HepG2 (cell line): ENCODE results near the gene CD58. TPM values are rescaled to one million over a fixed set of nuclear protein-coding genes. Genes with fewer than 3 reads are reported as not detected.

Experiments used
- ATAC-seq: fragments of 200-7000 bp; cut with Tn5 transposase; 3 replicates; pipeline ENCODE4 v1.9.1; 2020; ENCODE audit warnings: mild to moderate bottlenecking, moderate library complexity
- BruUV-seq: library from RNA; stranded (reverse); fragments of 400-500 nt; replicated peaks from 2 replicates; lab custom pipeline; 2021; lab: Mats Ljungman, UMichigan
- CTCF ChIA-PET: fragments of 300-600 bp; formaldehyde crosslinking; extraction: SDS; loops from one replicate; lab custom pipeline; 2021; ENCODE audit warnings: low total read pairs, inconsistent platforms, low intra/inter-chr PET ratio; lab: Yijun Ruan, JAX
- POLR2A ChIA-PET: fragments of 350-600 bp; sonication (Branson Sonifier 250); formaldehyde crosslinking; loops from one replicate; lab custom pipeline; 2020; ENCODE audit warnings: antibody characterized with exemption, inconsistent platforms; lab: Yijun Ruan, JAX
- DNase-seq: peaks from one replicate; pipeline ENCODE4 v3.0.0-alpha.2; 2015; ENCODE audit warnings: low spot score
- FAIRE-seq: peaks from 3 replicates; lab custom pipeline; 2011; peaks lifted over from hg19 to GRCh38; lab: Jason Lieb, UNC
- H2AFZ ChIP-seq: one replicate; pipeline ENCODE4 v1.6.1; 2011; ENCODE audit warnings: low read length, inconsistent platforms
- H3K27ac ChIP-seq: fragments of 300-600 bp; 3 replicates; pipeline ENCODE4 v1.8.0; 2011; ENCODE audit warnings: mixed run types, mild to moderate bottlenecking, mixed read lengths, low read length, inconsistent platforms; ENCODE audit not compliant: insufficient read depth; ENCODE audit errors: extremely low read length
- H3K27me3 ChIP-seq, 2 experiments: fragments of 200-600 bp in 1 of 2; 2 replicates in 1 of 2; 3 replicates in 1 of 2; pipeline versions ENCODE4 v1.6.0 to v1.8.0; 2011; ENCODE audit warnings: low read length in 2 of 2, mild to moderate bottlenecking in 2 of 2, moderate library complexity in 2 of 2, inconsistent platforms in 1 of 2; ENCODE audit not compliant: insufficient read depth in 2 of 2, control insufficient read depth in 1 of 2
- H3K36me3 ChIP-seq, 2 experiments: fragments of 200-600 bp in 1 of 2; replicated peaks in 1 of 2; 2 replicates in 1 of 2; 3 replicates in 1 of 2; pipeline versions ENCODE4 v1.5.1 to v1.8.0; 2011; ENCODE audit warnings: low read length in 2 of 2, inconsistent platforms in 1 of 2; ENCODE audit not compliant: insufficient read depth in 2 of 2, control insufficient read depth in 1 of 2
- H3K4me1 ChIP-seq: 2 replicates; pipeline ENCODE4 v1.5.1; 2012; ENCODE audit warnings: low read length, inconsistent platforms; ENCODE audit not compliant: insufficient read depth
- H3K4me2 ChIP-seq: 2 replicates; pipeline ENCODE4 v1.6.0; 2011; ENCODE audit warnings: low read depth, low read length, inconsistent platforms
- H3K4me3 ChIP-seq, 3 experiments: fragments of 200-600 bp in 1 of 3; sonication (generic), shearing (Covaris generic) in 1 of 3; replicated peaks in 1 of 3; 2 replicates each; pipeline ENCODE4 v1.5.1; 2011 to 2016; ENCODE audit warnings: low read length in 3 of 3, inconsistent platforms in 2 of 3, low read depth in 2 of 3, mild to moderate bottlenecking in 2 of 3, control low read depth in 1 of 3, mixed read lengths in 1 of 3; ENCODE audit not compliant: insufficient read depth in 1 of 3
- H3K79me2 ChIP-seq: one replicate; pipeline ENCODE4 v1.6.1; 2011; ENCODE audit warnings: low read length, inconsistent platforms; ENCODE audit not compliant: insufficient read depth
- H3K9ac ChIP-seq: 2 replicates; pipeline ENCODE4 v1.6.0; 2011; ENCODE audit warnings: mild to moderate bottlenecking, low read depth, low read length, inconsistent platforms; ENCODE audit not compliant: insufficient read depth
- H3K9me3 ChIP-seq: 2 replicates; pipeline ENCODE4 v1.5.1; 2012; ENCODE audit warnings: mild to moderate bottlenecking, low read length
- H4K20me1 ChIP-seq: 2 replicates; pipeline ENCODE4 v1.6.0; 2011; ENCODE audit warnings: inconsistent platforms, mild to moderate bottlenecking, low read length, moderate library complexity; ENCODE audit not compliant: insufficient read depth
- HNF1A ChIP-seq, 2 experiments: sonication (generic) in 1 of 2; formaldehyde crosslinking in 1 of 2; IDR thresholded peaks; 2 replicates each; pipeline versions ENCODE4 v1.4.0 to v1.6.1; 2016 to 2020; ENCODE audit warnings: borderline replicate concordance in 1 of 2, low read depth in 1 of 2, mild to moderate bottlenecking in 1 of 2, missing genetic modification reagents in 1 of 2
- MIER3 ChIP-seq: IDR thresholded peaks from 2 replicates; pipeline ENCODE4 v1.6.1; 2016; ENCODE audit warnings: missing compliant biosample characterization, borderline replicate concordance
- NFATC3 ChIP-seq: sonication (generic); formaldehyde crosslinking; IDR thresholded peaks from 2 replicates; pipeline ENCODE4 v1.5.1; 2020; ENCODE audit warnings: mild to moderate bottlenecking, missing genetic modification reagents
- ZNF510 ChIP-seq: sonication (generic); formaldehyde crosslinking; IDR thresholded peaks from 2 replicates; pipeline ENCODE4 v1.4.0; 2020; ENCODE audit warnings: low read depth, mild to moderate bottlenecking, missing genetic modification reagents
- WGBS: methylation state at CpG from one replicate; pipeline ENCODE4 v1.1.6; 2017; ENCODE audit warnings: low lambda C conversion rate; 5-methylcytosine and 5-hydroxymethylcytosine counted together
- in situ Hi-C: cut with HindIII; loops from 2 replicates; pipeline ENCODE4 v1.10.0; 2017; ENCODE audit warnings: low pct_unique_long_range_greater_than_20kb; ENCODE audit not compliant: extremely low pct_ligation_motif_present
- intact Hi-C: fragments of 100-400 bp; cut with micrococcal nuclease; formaldehyde crosslinking; loops from one replicate; pipeline ENCODE4 v1.10.0; 2022; ENCODE audit not compliant: unreplicated experiment
- polyA plus RNA-seq, 8 experiments: library from polyadenylated mRNA; depleted of rRNA in 3 of 8; stranded (reverse) in 7 of 8; unstranded in 1 of 8; fragments of >200 nt; fragmentation: Illumina TruSeq in 4 of 8; extraction: Trizol in 4 of 8; gene quantifications; 2 replicates each; pipeline versions ENCODE4 v1.2.1 to v1.2.3, GENCODE V29; 2011 to 2016; ENCODE audit warnings: low read depth in 4 of 8, missing spikeins in 1 of 8, mixed read lengths in 1 of 8; ENCODE audit not compliant: insufficient read depth in 1 of 8
- total RNA-seq, 5 experiments: library from RNA; depleted of rRNA; stranded (reverse); fragments of >200 nt; fragmentation: Illumina TruSeq; extraction: Trizol; gene quantifications; 2 replicates each; pipeline ENCODE4 v1.2.3, GENCODE V29; 2016; ENCODE audit warnings: low read depth in 1 of 5

CD58 gene
- total and polyA plus RNA-seq, 2 of the 13 experiments (the other 11 are each of a cell fraction or from before 2014, with no cell fraction given): 9.4 to 13.5 TPM

GRCh38 chr1:116514708-116515525 lies 55.9 kb downstream of the CD58 start:
- TF ChIP-seq MIER3 (CRISPR knock-in tag): no peak
- no peak for TF ChIP-seq NFATC3 (CRISPR knock-in tag)
- TF ChIP-seq ZNF510 (CRISPR knock-in tag): no peak
- no peak for TF ChIP-seq HNF1A (IDR thresholded peaks at IDR 0.05; ENCODE audit: low read depth)
- TF ChIP-seq HNF1A (CRISPR knock-in tag; IDR thresholded peaks at IDR 0.05; ENCODE audit: borderline replicate concordance): no peak
- ChIA-PET CTCF (no interaction called here), POLR2A (no interaction called here)
- H3K4me2 ChIP-seq: no peak overlapping the region
- ATAC-seq (no peak), DNase-seq (no peak), FAIRE-seq (no peak)
- peaks cover 9% of the 10 kb centered on the region for H3K4me1 ChIP-seq
- BruUV-seq: no TSS peak
- no peak overlapping the region for H2AFZ ChIP-seq
- 0 out of 2 replicates have a peak, but pooled peaks cover 11% of the 10 kb centered on the region for H4K20me1 ChIP-seq
- H3K4me3 ChIP-seq: no peak overlapping the region
- no peaks in the 10 kb centered on the region for H3K27me3 ChIP-seq
- no peak overlapping the region for H3K9ac ChIP-seq
- intact Hi-C loops (no loop called here), in situ Hi-C loops (no loop called here)
- peaks cover 7 to 29% of the 10 kb centered on the region in 2 experiments for H3K36me3 ChIP-seq
- no peaks in the 10 kb centered on the region for H3K9me3 ChIP-seq
- 93% methylated on average over 8 of the region's 8 CpGs for WGBS
- peaks cover 16% of the 10 kb centered on the region for H3K79me2 ChIP-seq
- H3K27ac ChIP-seq: no peak overlapping the region
